ENCODE data around the gene ST14. TPM values are rescaled to one million over a fixed set of nuclear protein-coding genes. Genes with fewer than 3 reads are reported as not detected.

Gene ST14
- total and polyA plus RNA-seq, 10 of the 15 experiments (the other 5 are each of a cell fraction or from before 2014, with no cell fraction given), result 0.02 to 3.9 (median 0.73) TPM; not detected in 2

- in situ Hi-C loops (cut with MboI), result no loop called here
- Histone ChIP-seq H4K20me1 (ENCODE audit: control insufficient read depth, insufficient read depth) (no peaks in the 10 kb centered on the region), H3K27ac (ENCODE audit: control insufficient read depth, insufficient read depth) (no peak overlapping the region), H3K4me3 (no peak overlapping the region), H3K9ac (ENCODE audit: control insufficient read depth, insufficient read depth, low read length) (no peak overlapping the region), H3K9me3 (replicated peaks; ENCODE audit: control insufficient read depth, insufficient read depth, low read length) (no peaks in the 10 kb centered on the region), H3K36me3 (ENCODE audit: control insufficient read depth in 2 of 2, insufficient read depth in 2 of 2, low read length in 1 of 2) (peaks cover 0 to 3% of the 10 kb centered on the region in 2 experiments; a peak in 1 of 4 replicates), H3K27me3 (replicated peaks in 1 of 2; ENCODE audit: control insufficient read depth in 2 of 2, insufficient read depth in 2 of 2, low read length in 1 of 2) (no peaks in the 10 kb centered on the region), H3K4me2 (ENCODE audit: control insufficient read depth, insufficient read depth) (no peak overlapping the region), H2AFZ (ENCODE audit: control insufficient read depth, low read depth, low read length) (no peak overlapping the region), H3K79me2 (ENCODE audit: control insufficient read depth, insufficient read depth, low read length) (no peaks in the 10 kb centered on the region), H3K4me1 (ENCODE audit: control insufficient read depth, insufficient read depth, low read length) (no peaks in the 10 kb centered on the region)
- FAIRE-seq, result no peak
- ChIA-PET RAD21 (ENCODE audit: unreplicated experiment) (interaction anchor here (0.6 to 1.6 kb wide), 3 partner anchors 14 to 205 kb away, joined by 3 to 4 read pairs (median 3); no protein-coding TSS in a partner anchor), POLR2A (no interaction called here), SMC1A (ENCODE audit: uncharacterized antibody, unreplicated experiment) (interaction anchor here (1.3 to 2.2 kb wide), 4 partner anchors 9 to 205 kb away, joined by 5 to 6 read pairs (median 5); no protein-coding TSS in a partner anchor), CTCF (interaction anchor here (1.0 to 10.5 kb wide), 7 partner anchors 9 to 211 kb away, joined by 3 to 400 read pairs (median 4); no protein-coding TSS in a partner anchor)
- BruUV-seq (replicated peaks), result no TSS peak
- WGBS (ENCODE audit: insufficient coverage, insufficient replicate concordance, low lambda C conversion rate, missing lambda C conversion rate), result 85% methylated on average over 4 of the region's 4 CpGs
- no peak for ATAC-seq
- intact Hi-C loops (cut with micrococcal nuclease; ENCODE audit: unreplicated experiment), result no loop called here
- no peak for DNase-seq (ENCODE audit: low read depth, low spot score)
- TF ChIP-seq SMARCA5 (IDR thresholded peaks at IDR 0.05) (no peak), CHD1 (IDR thresholded peaks at IDR 0.05; ENCODE audit: low read depth, low read length) (no peak), MTA2 (IDR thresholded peaks at IDR 0.05; ENCODE audit: low read depth) (no peak), CHD4 (IDR thresholded peaks at IDR 0.05) (no peak), MAX (IDR thresholded peaks at IDR 0.05; ENCODE audit: low read depth, low read length) (no peak), SPI1 (IDR thresholded peaks at IDR 0.05; ENCODE audit: borderline replicate concordance, insufficient read depth, low read depth, low read length) (no peak), KAT2A (conservative IDR thresholded peaks at IDR 0.05; ENCODE audit: control insufficient read depth, low read depth, low read length) (no peak), YBX1 (IDR thresholded peaks at IDR 0.05) (no peak), BCL11A (IDR thresholded peaks at IDR 0.05; ENCODE audit: low read depth, low read length) (no peak), NFYB (IDR thresholded peaks at IDR 0.05; ENCODE audit: insufficient read depth, low read depth, low read length) (no peak), HDAC6 (IDR thresholded peaks at IDR 0.05; ENCODE audit: unreplicated experiment) (no peak), SMAD5 (IDR thresholded peaks at IDR 0.05; ENCODE audit: low read depth) (no peak)
- TF ChIP-seq, protein P1, sequence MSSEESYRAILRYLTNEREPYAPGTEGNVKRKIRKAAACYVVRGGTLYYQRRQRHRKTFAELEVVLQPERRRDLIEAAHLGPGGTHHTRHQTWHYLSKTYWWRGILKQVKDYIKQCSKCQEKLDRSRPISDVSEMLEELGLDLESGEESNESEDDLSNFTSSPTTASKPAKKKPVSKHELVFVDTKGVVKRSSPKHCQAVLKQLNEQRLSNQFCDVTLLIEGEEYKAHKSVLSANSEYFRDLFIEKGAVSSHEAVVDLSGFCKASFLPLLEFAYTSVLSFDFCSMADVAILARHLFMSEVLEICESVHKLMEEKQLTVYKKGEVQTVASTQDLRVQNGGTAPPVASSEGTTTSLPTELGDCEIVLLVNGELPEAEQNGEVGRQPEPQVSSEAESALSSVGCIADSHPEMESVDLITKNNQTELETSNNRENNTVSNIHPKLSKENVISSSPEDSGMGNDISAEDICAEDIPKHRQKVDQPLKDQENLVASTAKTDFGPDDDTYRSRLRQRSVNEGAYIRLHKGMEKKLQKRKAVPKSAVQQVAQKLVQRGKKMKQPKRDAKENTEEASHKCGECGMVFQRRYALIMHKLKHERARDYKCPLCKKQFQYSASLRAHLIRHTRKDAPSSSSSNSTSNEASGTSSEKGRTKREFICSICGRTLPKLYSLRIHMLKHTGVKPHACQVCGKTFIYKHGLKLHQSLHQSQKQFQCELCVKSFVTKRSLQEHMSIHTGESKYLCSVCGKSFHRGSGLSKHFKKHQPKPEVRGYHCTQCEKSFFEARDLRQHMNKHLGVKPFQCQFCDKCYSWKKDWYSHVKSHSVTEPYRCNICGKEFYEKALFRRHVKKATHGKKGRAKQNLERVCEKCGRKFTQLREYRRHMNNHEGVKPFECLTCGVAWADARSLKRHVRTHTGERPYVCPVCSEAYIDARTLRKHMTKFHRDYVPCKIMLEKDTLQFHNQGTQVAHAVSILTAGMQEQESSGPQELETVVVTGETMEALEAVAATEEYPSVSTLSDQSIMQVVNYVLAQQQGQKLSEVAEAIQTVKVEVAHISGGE (CRISPR knock-in tag; IDR thresholded peaks at IDR 0.05), result no peak
- TF ChIP-seq, protein P2, sequence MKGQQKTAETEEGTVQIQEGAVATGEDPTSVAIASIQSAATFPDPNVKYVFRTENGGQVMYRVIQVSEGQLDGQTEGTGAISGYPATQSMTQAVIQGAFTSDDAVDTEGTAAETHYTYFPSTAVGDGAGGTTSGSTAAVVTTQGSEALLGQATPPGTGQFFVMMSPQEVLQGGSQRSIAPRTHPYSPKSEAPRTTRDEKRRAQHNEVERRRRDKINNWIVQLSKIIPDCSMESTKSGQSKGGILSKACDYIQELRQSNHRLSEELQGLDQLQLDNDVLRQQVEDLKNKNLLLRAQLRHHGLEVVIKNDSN (IDR thresholded peaks at IDR 0.05; ENCODE audit: borderline replicate concordance, extremely low read length, insufficient read depth, low read depth, low read length), result no peak
- TF ChIP-seq, protein P3, sequence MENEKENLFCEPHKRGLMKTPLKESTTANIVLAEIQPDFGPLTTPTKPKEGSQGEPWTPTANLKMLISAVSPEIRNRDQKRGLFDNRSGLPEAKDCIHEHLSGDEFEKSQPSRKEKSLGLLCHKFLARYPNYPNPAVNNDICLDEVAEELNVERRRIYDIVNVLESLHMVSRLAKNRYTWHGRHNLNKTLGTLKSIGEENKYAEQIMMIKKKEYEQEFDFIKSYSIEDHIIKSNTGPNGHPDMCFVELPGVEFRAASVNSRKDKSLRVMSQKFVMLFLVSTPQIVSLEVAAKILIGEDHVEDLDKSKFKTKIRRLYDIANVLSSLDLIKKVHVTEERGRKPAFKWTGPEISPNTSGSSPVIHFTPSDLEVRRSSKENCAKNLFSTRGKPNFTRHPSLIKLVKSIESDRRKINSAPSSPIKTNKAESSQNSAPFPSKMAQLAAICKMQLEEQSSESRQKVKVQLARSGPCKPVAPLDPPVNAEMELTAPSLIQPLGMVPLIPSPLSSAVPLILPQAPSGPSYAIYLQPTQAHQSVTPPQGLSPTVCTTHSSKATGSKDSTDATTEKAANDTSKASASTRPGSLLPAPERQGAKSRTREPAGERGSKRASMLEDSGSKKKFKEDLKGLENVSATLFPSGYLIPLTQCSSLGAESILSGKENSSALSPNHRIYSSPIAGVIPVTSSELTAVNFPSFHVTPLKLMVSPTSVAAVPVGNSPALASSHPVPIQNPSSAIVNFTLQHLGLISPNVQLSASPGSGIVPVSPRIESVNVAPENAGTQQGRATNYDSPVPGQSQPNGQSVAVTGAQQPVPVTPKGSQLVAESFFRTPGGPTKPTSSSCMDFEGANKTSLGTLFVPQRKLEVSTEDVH (IDR thresholded peaks at IDR 0.05; ENCODE audit: low read depth, partially characterized antibody), result no peak
Observed at GRCh38 chr11:130127509-130127908, 32.1 kb upstream of the ST14 start.

All from GM12878 (cell line).